K562 (cell line): ENCODE measurements around the gene RALGPS1. TPM values are rescaled to one million over a fixed set of nuclear protein-coding genes. Genes with fewer than 3 reads are reported as not detected.

Experiments
- ATAC-seq: fragments of 200-7000 bp; cut with Tn5 transposase; 3 replicates; pipeline ENCODE4 v1.9.1; 2020; ENCODE audit warnings: moderate library complexity
- BruUV-seq: library from RNA; stranded (reverse); fragments of 400-500 nt; replicated peaks from 2 replicates; lab custom pipeline; 2021; lab: Mats Ljungman, UMichigan
- CTCF ChIA-PET: fragments of 300-600 bp; formaldehyde crosslinking; extraction: SDS; loops from one replicate; lab custom pipeline; 2021; ENCODE audit warnings: low intra/inter-chr PET ratio; lab: Yijun Ruan, JAX
- POLR2A ChIA-PET: fragments of 300-600, 350-650 bp; sonication (Branson Sonifier 250); formaldehyde crosslinking; extraction: SDS; loops from one replicate; lab custom pipeline; 2021; ENCODE audit warnings: antibody characterized with exemption, inconsistent platforms; lab: Yijun Ruan, JAX
- DNase-seq, 4 experiments: peaks; one replicate each; pipeline versions ENCODE4 v3.0.0 to v3.0.0-alpha.2; 2011 to 2018; ENCODE audit warnings: low spot score in 3 of 4, mixed read lengths in 3 of 4; ENCODE audit errors: extremely low read depth in 1 of 4
- FAIRE-seq: peaks from 2 replicates; lab custom pipeline; 2011; peaks lifted over from hg19 to GRCh38; lab: Jason Lieb, UNC
- H2AFZ ChIP-seq: 2 replicates; pipeline ENCODE4 v1.6.0; 2011; ENCODE audit warnings: low read depth, low read length, control low read depth, inconsistent platforms
- H3K27ac ChIP-seq: fragments of 200-600 bp; 3 replicates; pipeline ENCODE4 v1.8.0; 2011; ENCODE audit warnings: low read depth, mild to moderate bottlenecking, control low read depth, inconsistent platforms, low read length, moderate library complexity, mixed read lengths; ENCODE audit errors: extremely low read depth
- H3K27me3 ChIP-seq, 2 experiments: fragments of 300-600 bp in 1 of 2; 2 replicates in 1 of 2; 3 replicates in 1 of 2; pipeline versions ENCODE4 v1.6.0 to v1.8.0; 2011; ENCODE audit warnings: inconsistent platforms in 2 of 2, low read length in 2 of 2, mild to moderate bottlenecking in 1 of 2, mixed read lengths in 1 of 2, moderate library complexity in 1 of 2; ENCODE audit not compliant: control insufficient read depth in 2 of 2, insufficient read depth in 2 of 2
- H3K36me3 ChIP-seq: fragments of 300-600 bp; 3 replicates; pipeline ENCODE4 v1.8.0; 2011; ENCODE audit warnings: mild to moderate bottlenecking, low read length, inconsistent platforms; ENCODE audit not compliant: control insufficient read depth, insufficient read depth
- H3K4me1 ChIP-seq, 2 experiments: fragments of 200-600 bp in 1 of 2; replicated peaks in 1 of 2; 2 replicates in 1 of 2; 3 replicates in 1 of 2; pipeline versions ENCODE4 v1.5.1 to v1.8.0; 2011; ENCODE audit warnings: inconsistent platforms in 2 of 2, low read length in 2 of 2, mild to moderate bottlenecking in 1 of 2, mixed read lengths in 1 of 2, moderate library complexity in 1 of 2; ENCODE audit not compliant: control insufficient read depth in 2 of 2, insufficient read depth in 2 of 2
- H3K4me2 ChIP-seq: 2 replicates; pipeline ENCODE4 v1.6.1; 2011; ENCODE audit warnings: low read length, control low read depth, inconsistent platforms, mixed read lengths; ENCODE audit not compliant: insufficient read depth
- H3K4me3 ChIP-seq: fragments of 200-600 bp; sonication (generic), shearing (Covaris generic); 2 replicates; pipeline ENCODE4 v1.5.1; 2016; ENCODE audit warnings: control low read depth, inconsistent platforms
- H3K79me2 ChIP-seq: fragments of 200-600 bp; 3 replicates; pipeline ENCODE4 v1.8.0; 2011; ENCODE audit warnings: low read length, inconsistent platforms; ENCODE audit not compliant: control insufficient read depth, insufficient read depth
- H3K9ac ChIP-seq, 2 experiments: 2 replicates each; pipeline versions ENCODE4 v1.6.0 to v1.6.1; 2011; ENCODE audit warnings: low read depth in 2 of 2, low read length in 2 of 2, control low read depth in 1 of 2, inconsistent platforms in 1 of 2, mild to moderate bottlenecking in 1 of 2, mixed read lengths in 1 of 2; ENCODE audit not compliant: insufficient read depth in 1 of 2
- H3K9me1 ChIP-seq: one replicate; pipeline ENCODE4 v1.6.0; 2011; ENCODE audit warnings: inconsistent platforms, mild to moderate bottlenecking, low read length, moderate library complexity; ENCODE audit not compliant: control insufficient read depth, insufficient read depth
- H3K9me3 ChIP-seq: replicated peaks from 2 replicates; pipeline ENCODE4 v1.5.1; 2011; ENCODE audit warnings: low read depth, low read length, inconsistent platforms; ENCODE audit not compliant: control insufficient read depth, insufficient read depth
- H4K20me1 ChIP-seq: replicated peaks from 2 replicates; pipeline ENCODE4 v1.6.1; 2011; ENCODE audit warnings: low read length, inconsistent platforms, mixed read lengths; ENCODE audit not compliant: control insufficient read depth, insufficient read depth
- C11orf30 ChIP-seq: fragments of 450-650 bp; IDR thresholded peaks from 2 replicates; pipeline ENCODE4 v1.6.1; 2016; ENCODE audit warnings: low read depth, mild to moderate bottlenecking
- MEF2A ChIP-seq: IDR thresholded peaks from 2 replicates; pipeline ENCODE4 v1.6.1; 2011; ENCODE audit warnings: low read depth, mild to moderate bottlenecking, low read length, moderate library complexity; ENCODE audit not compliant: control insufficient read depth
- MEF2D ChIP-seq: conservative IDR thresholded peaks from 2 replicates; pipeline ENCODE4 v1.6.1; 2016; ENCODE audit warnings: low read depth, missing genetic modification characterization, missing compliant biosample characterization
- USF1 ChIP-seq: sonication (generic); formaldehyde crosslinking; IDR thresholded peaks from 2 replicates; pipeline ENCODE4 v1.9.0; 2022; ENCODE audit warnings: mild to moderate bottlenecking, missing genetic modification reagents
- ZNF316 ChIP-seq: fragments of 450-650 bp; IDR thresholded peaks from 2 replicates; pipeline ENCODE4 v1.6.1; 2016
- WGBS: fragments of 100-300 bp; shearing (Covaris generic); methylation state at CpG from one replicate; pipeline ENCODE4 v1.1.6; 2016; ENCODE audit warnings: low coverage, mixed read lengths; ENCODE audit not compliant: insufficient coverage; ENCODE audit errors: missing lambda C conversion rate; 5-methylcytosine and 5-hydroxymethylcytosine counted together
- in situ Hi-C: fragments of 300-500 bp; cut with MboI; formaldehyde crosslinking; loops from 4 replicates; pipeline ENCODE4 v1.15.0; 2018; ENCODE audit warnings: inconsistent platforms, mixed read lengths
- intact Hi-C: fragments of 100-400 bp; cut with micrococcal nuclease; formaldehyde crosslinking; loops from 2 replicates; pipeline ENCODE4 v1.14.2; 2022
- polyA plus RNA-seq, 8 experiments: library from polyadenylated mRNA; depleted of rRNA in 4 of 8; stranded (reverse) in 5 of 8; unstranded in 3 of 8; fragments of >200 nt; fragmentation: Nextera tagmentation in 2 of 8; fragmentation: Illumina TruSeq in 1 of 8; extraction: Ambion mirVana in 2 of 8; extraction: Trizol in 1 of 8; gene quantifications; 2 replicates each; pipeline versions ENCODE4 v1.2.1 to v1.2.3, GENCODE V29; 2011 to 2014; ENCODE audit warnings: inconsistent platforms in 1 of 8, missing spikeins in 1 of 8
- total RNA-seq, 7 experiments: library from RNA; depleted of rRNA in 6 of 7; stranded (reverse); fragments of >200 nt in 6 of 7; fragmentation: Illumina TruSeq in 2 of 7; extraction: Trizol in 2 of 7; gene quantifications; 2 replicates each; pipeline versions ENCODE4 v1.2.1 to v1.2.3, GENCODE V29; 2011 to 2021; ENCODE audit warnings: low replicate concordance in 1 of 7
- TF ChIP-seq, protein P1 (sequence below): sonication (generic); formaldehyde crosslinking; IDR thresholded peaks from 2 replicates; pipeline ENCODE4 v1.8.0; 2022; ENCODE audit warnings: missing genetic modification reagents, mild to moderate bottlenecking, borderline replicate concordance

The RALGPS1 gene
- total and polyA plus RNA-seq, 9 of the 15 experiments (the other 6 are each of a cell fraction or from before 2014, with no cell fraction given) = 0.04 to 2.6 (median 1.5) TPM

GRCh38 chr9:127249877-127250276 lies 335.3 kb downstream of the RALGPS1 start (continued):
- TF ChIP-seq, protein P1, sequence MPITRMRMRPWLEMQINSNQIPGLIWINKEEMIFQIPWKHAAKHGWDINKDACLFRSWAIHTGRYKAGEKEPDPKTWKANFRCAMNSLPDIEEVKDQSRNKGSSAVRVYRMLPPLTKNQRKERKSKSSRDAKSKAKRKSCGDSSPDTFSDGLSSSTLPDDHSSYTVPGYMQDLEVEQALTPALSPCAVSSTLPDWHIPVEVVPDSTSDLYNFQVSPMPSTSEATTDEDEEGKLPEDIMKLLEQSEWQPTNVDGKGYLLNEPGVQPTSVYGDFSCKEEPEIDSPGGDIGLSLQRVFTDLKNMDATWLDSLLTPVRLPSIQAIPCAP (CRISPR knock-in tag) = no peak
- no peak for TF ChIP-seq MEF2D (tag)

GRCh38 chr9:127250896-127251391 lies 336.4 kb downstream of the RALGPS1 start:
- Histone ChIP-seq H3K4me1 (no peaks in the 10 kb centered on the region), H3K9ac (no peak overlapping the region), H3K9me1 (no peaks in the 10 kb centered on the region), H2AFZ (no peak overlapping the region), H3K36me3 (no peaks in the 10 kb centered on the region), H3K4me2 (no peak overlapping the region), H3K27ac (no peak overlapping the region), H3K79me2 (no peaks in the 10 kb centered on the region), H3K9me3 (no peaks in the 10 kb centered on the region), H4K20me1 (no peaks in the 10 kb centered on the region; the same call in 1 of the 2 replicates), H3K4me3 (no peak overlapping the region), H3K27me3 (peaks cover 6 to 14% of the 10 kb centered on the region in 2 experiments; a peak in 2 of 5 replicates)
- ChIA-PET POLR2A (interaction anchor here (0.7 kb wide), 1 partner anchor 12 kb away, joined by 4 read pairs; no protein-coding TSS in a partner anchor), CTCF (no interaction called here)
- no TSS peak for BruUV-seq
- WGBS = 8% methylated on average over 3 of the region's 3 CpGs
- FAIRE-seq (no peak), DNase-seq (no peak)
- in situ Hi-C loops = no loop called here
- TF ChIP-seq USF1 (CRISPR knock-in tag) = no peak
- peak; percentile 59 for TF ChIP-seq ZNF316
- no peak for TF ChIP-seq MEF2A
- peak; percentile 43; the same call in 1 of the 2 replicates for TF ChIP-seq C11orf30
- TF ChIP-seq, all 486 proteins: peak for 2
- ATAC-seq = no peak
- intact Hi-C loops = no loop called here
